Heart left ventricle (tissue), 16 donors: Measurements from ENCODE around the gene PTPRE. TPM values are rescaled to one million over a fixed set of nuclear protein-coding genes. Genes with fewer than 3 reads are reported as not detected.

Source experiments
- ATAC-seq, 4 donors: fragments of 200-7000 bp; cut with Tn5 transposase; one replicate each; pipeline ENCODE4 v1.9.1; 2020 to 2022; ENCODE audit warnings: moderate library complexity in 4 of 4, mild to moderate bottlenecking in 3 of 4, moderate number of reproducible peaks in 1 of 4
- DNase-seq, 5 donors: peaks; one replicate each; pipeline ENCODE4 v3.0.0-alpha.2; 2020
- H3K27ac ChIP-seq, 12 donors: fragments of 200-600 bp; sonication (generic) in 4 of 12; one replicate each; pipeline versions ENCODE4 v1.5.0 to v1.8.0; 2016 to 2022; ENCODE audit warnings: mild to moderate bottlenecking in 2 of 12
- H3K27me3 ChIP-seq, 9 donors: fragments of 200-600 bp; sonication (generic) in 2 of 9; one replicate each; pipeline versions ENCODE4 v1.5.1 to v1.8.0; 2016 to 2022; ENCODE audit warnings: mild to moderate bottlenecking in 3 of 9
- H3K36me3 ChIP-seq, 9 donors: fragments of 200-600 bp; sonication (generic) in 2 of 9; one replicate each; pipeline versions ENCODE4 v1.5.0 to v1.8.0; 2018 to 2022; ENCODE audit warnings: mild to moderate bottlenecking in 2 of 9
- H3K4me1 ChIP-seq, 12 donors: fragments of 200-600 bp; sonication (generic) in 4 of 12; one replicate each; pipeline versions ENCODE4 v1.5.0 to v1.8.0; 2016 to 2022; ENCODE audit warnings: mild to moderate bottlenecking in 3 of 12
- H3K4me3 ChIP-seq, 12 donors: fragments of 200-600 bp; sonication (generic) in 4 of 12; one replicate each; pipeline versions ENCODE4 v1.5.0 to v1.8.0; 2017 to 2022; ENCODE audit warnings: mild to moderate bottlenecking in 9 of 12, moderate library complexity in 4 of 12
- H3K9me3 ChIP-seq, 12 donors: fragments of 200-600 bp; sonication (generic) in 4 of 12; one replicate each; pipeline versions ENCODE4 v1.5.0 to v1.8.0; 2016 to 2022; ENCODE audit warnings: mild to moderate bottlenecking in 1 of 12
- POLR2A ChIP-seq, 2 donors: fragments of 450-650 bp; IDR thresholded peaks; one replicate each; pipeline ENCODE4 v1.6.1; 2017; ENCODE audit warnings: antibody characterized with exemption in 2 of 2, mild to moderate bottlenecking in 2 of 2, moderate library complexity in 2 of 2
- WGBS, 4 donors: extraction: QIAGEN DNeasy Blood & Tissue Kit in 2 of 4; methylation state at CpG; one replicate each; pipeline versions ENCODE4 v1.1.5 to v1.1.7; 2013 to 2018; 5-methylcytosine and 5-hydroxymethylcytosine counted together
- intact Hi-C, 10 donors: fragments of 100-400 bp; cut with DNase I; formaldehyde crosslinking; loops; one replicate each; pipeline versions ENCODE4 v1.11.1 to v1.14.2; 2022
- polyA plus RNA-seq, 2 donors: library from polyadenylated mRNA; stranded (reverse); fragments of 200-250 nt; gene quantifications; one replicate each; pipeline ENCODE4 v1.2.3, GENCODE V29; 2013
- total RNA-seq, 9 donors: library from RNA; depleted of rRNA in 2 of 9; stranded (reverse); fragments of >200 nt in 2 of 9; fragmentation: NEBNext Ultra II Directional in 3 of 9; extraction: Animal tissue kit (Norgen Biotek cat#: 25700) in 3 of 9; gene quantifications; one replicate each; pipeline versions ENCODE4 v1.1.0 to v1.2.4, GENCODE V29; 2016 to 2023
- TF ChIP-seq, protein P1 (sequence below), 12 donors: fragments of 200-600 bp; sonication (generic) in 4 of 12; IDR thresholded peaks; one replicate each; pipeline versions ENCODE4 v1.5.0 to v1.8.0; 2018 to 2022; ENCODE audit warnings: antibody characterized with exemption in 12 of 12, mild to moderate bottlenecking in 5 of 12
- donor health status: ischemic (EF 13 %, LVEDD 7.1; RV severe dilation, severe dysfunction).
- donor health status: healthy with polysubstance abuse.
- donor health status: DM: no; HTN: yes; CAD: no.
- donor health status: DM: no; HTN: no; CAD: no.
- donor health status: ischemic (EF 25% LVEDD 6.9; RV normal size, moderate dysfunction).
- donor health status: ischemic (EF 25% LVEDD 5.7; RV mildly dilated, moderate dysfunction).
- donor health status: healthy.
- donor health status: DM: yes; HTN: yes; CAD: no.
- donor health status: ischemic (EF 35%, LVEDD 5.7; RV mildly dilated, moderate dysfunction).
- donor health status: nonischemic (EF 11% LVEDD 7.7; RV severe dilation, severe dysfunction).
- donor health status: DM: yes; HTN: yes; CAD: no.
- donor health status: PGD.
- donor health status: ischemic (EF 29% LVEDD 5.4; RV normal size, mild dysfunction).
- donor health status: nonischemic (EF 23%, LVEDD 6.1; RV moderate dilation, normal function).

Gene PTPRE
- total and polyA plus RNA-seq, 11 donors: 6.9 to 55.0 (median 24.1) TPM

DNA sequence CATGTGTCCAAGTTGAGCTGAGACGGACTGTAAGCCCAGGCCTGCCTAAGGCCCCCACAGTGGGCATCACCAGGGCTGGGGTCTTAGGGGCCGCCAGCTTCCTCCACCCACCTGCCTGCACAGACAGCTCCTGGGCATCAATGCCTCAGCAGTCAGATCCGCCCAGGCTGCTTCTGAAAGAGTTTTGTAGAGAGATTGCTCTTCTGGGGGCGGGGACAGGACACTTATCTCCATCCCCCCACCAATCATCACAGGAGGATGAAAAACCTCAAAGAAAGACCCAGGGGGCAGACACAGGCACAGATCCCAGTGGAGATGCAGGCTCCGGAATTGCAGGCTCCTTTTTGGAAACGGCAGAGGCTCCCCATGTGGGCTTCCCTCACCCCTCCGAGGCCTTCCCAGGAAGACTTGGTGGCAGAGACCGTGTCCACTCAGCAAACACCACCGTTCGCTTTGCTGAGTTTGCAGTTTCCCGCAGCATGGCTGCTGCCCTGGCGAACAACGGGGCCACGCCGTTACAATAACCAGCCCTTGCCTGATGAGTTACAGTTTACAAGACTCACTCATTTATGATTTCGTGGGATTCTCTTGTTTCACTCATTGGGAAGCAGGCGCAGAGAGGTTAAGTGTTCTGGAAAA is 122.9 kb downstream of the PTPRE start:
- Histone ChIP-seq H3K27me3 (no peaks in the 10 kb centered on the region), H3K4me3 (no peak overlapping the region), H3K36me3 (no peaks in the 10 kb centered on the region), H3K9me3 (no peaks in the 10 kb centered on the region), H3K4me1 (peaks cover 0 to 38% (median 22%) of the 10 kb centered on the region in 12 donors), H3K27ac (no peak overlapping the region)
- no peak for DNase-seq
- WGBS, 4 donors: 79 to 85% (median 81%) methylated on average over 17 of the region's 17 CpGs
- ATAC-seq: no peak
- TF ChIP-seq POLR2A (IDR thresholded peaks at IDR 0.05): no peak
- TF ChIP-seq, protein P1, sequence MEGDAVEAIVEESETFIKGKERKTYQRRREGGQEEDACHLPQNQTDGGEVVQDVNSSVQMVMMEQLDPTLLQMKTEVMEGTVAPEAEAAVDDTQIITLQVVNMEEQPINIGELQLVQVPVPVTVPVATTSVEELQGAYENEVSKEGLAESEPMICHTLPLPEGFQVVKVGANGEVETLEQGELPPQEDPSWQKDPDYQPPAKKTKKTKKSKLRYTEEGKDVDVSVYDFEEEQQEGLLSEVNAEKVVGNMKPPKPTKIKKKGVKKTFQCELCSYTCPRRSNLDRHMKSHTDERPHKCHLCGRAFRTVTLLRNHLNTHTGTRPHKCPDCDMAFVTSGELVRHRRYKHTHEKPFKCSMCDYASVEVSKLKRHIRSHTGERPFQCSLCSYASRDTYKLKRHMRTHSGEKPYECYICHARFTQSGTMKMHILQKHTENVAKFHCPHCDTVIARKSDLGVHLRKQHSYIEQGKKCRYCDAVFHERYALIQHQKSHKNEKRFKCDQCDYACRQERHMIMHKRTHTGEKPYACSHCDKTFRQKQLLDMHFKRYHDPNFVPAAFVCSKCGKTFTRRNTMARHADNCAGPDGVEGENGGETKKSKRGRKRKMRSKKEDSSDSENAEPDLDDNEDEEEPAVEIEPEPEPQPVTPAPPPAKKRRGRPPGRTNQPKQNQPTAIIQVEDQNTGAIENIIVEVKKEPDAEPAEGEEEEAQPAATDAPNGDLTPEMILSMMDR (IDR thresholded peaks at IDR 0.05): no peak
- intact Hi-C loops: loop anchor here in 2 of 10 donors (5.0 kb wide), 1 partner anchor 37 kb away; no protein-coding TSS in a partner anchor

- DNase-seq: no peak
- ATAC-seq: no peak
- Histone ChIP-seq H3K36me3 (no peaks in the 10 kb centered on the region), H3K9me3 (no peaks in the 10 kb centered on the region), H3K4me3 (no peak overlapping the region), H3K4me1 (peaks cover 0 to 38% (median 22%) of the 10 kb centered on the region in 12 donors), H3K27ac (no peak overlapping the region), H3K27me3 (no peaks in the 10 kb centered on the region)
- WGBS, 4 donors: 92 to 93% (median 92%) methylated on average over 17 of the region's 17 CpGs
- TF ChIP-seq, protein P1 (IDR thresholded peaks at IDR 0.05): no peak
- TF ChIP-seq POLR2A (IDR thresholded peaks at IDR 0.05): no peak
- intact Hi-C loops: loop anchor here in 2 of 10 donors (5.0 kb wide), 1 partner anchor 37 kb away; no protein-coding TSS in a partner anchor
Measured at GRCh38 chr10:128030498-128031072, 123.7 kb downstream of the PTPRE start.

DNA sequence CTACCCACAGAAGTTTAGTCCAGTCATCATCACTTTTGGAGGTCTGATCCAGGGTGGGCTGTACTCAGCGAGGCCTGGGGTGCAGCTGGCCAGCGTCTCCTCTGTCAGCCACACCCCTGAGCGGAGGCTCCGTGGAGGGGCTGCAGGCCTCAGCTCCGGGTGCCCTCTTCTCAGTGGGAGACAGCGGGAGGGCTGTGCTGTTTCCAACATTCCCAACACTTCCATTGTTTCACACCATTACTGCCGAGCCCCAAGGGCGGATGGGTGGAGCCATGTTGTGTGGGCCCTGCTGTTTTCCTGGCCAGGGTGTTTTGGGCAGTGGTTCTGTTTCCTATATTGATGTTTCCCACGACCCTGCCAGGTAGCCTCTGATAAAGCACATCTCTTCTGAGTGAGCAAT is 124.3 kb downstream of the PTPRE start:
- Histone ChIP-seq H3K9me3 (no peaks in the 10 kb centered on the region), H3K27ac (no peak overlapping the region), H3K4me3 (no peak overlapping the region), H3K27me3 (no peaks in the 10 kb centered on the region), H3K36me3 (no peaks in the 10 kb centered on the region), H3K4me1 (peaks cover 0 to 37% (median 22%) of the 10 kb centered on the region in 12 donors)
- no peak for TF ChIP-seq POLR2A (IDR thresholded peaks at IDR 0.05)
- TF ChIP-seq, protein P1 (IDR thresholded peaks at IDR 0.05): no peak
- intact Hi-C loops: loop anchor here in 2 of 10 donors (5.0 kb wide), 1 partner anchor 36 kb away; no protein-coding TSS in a partner anchor
- WGBS, 4 donors: 69 to 83% (median 75%) methylated on average over 9 of the region's 9 CpGs
- ATAC-seq: no peak
- no peak for DNase-seq

- intact Hi-C loops: loop anchor here in 2 of 10 donors (5.0 kb wide), 1 partner anchor 35 kb away; no protein-coding TSS in a partner anchor
- Histone ChIP-seq H3K27me3 (no peaks in the 10 kb centered on the region), H3K4me3 (no peak overlapping the region), H3K27ac (no peak overlapping the region), H3K36me3 (no peaks in the 10 kb centered on the region), H3K9me3 (no peaks in the 10 kb centered on the region), H3K4me1 (peaks cover 0 to 32% (median 15%) of the 10 kb centered on the region in 12 donors)
- no peak for TF ChIP-seq POLR2A (IDR thresholded peaks at IDR 0.05)
- TF ChIP-seq, protein P1 (IDR thresholded peaks at IDR 0.05): no peak
- DNase-seq: no peak
- WGBS, 4 donors: 83 to 99% (median 92%) methylated on average over 5 of the region's 5 CpGs
- ATAC-seq: no peak
Measured at GRCh38 chr10:128032466-128032865, 125.6 kb downstream of the PTPRE start.
